NB4 (cell line): Measurements from ENCODE around the gene ZIK1.
A peak's percentile ranks its signal among the peaks of the same experiment; 100 is the strongest.

Experiments
- DNase-seq: peaks from one replicate; pipeline ENCODE4 v3.0.0; 2010; ENCODE audit warnings: low read depth
- H3K4me3 ChIP-seq: one replicate; pipeline ENCODE4 v1.5.1; 2011; ENCODE audit warnings: mild to moderate bottlenecking, low read depth, low read length, moderate library complexity
- MYC ChIP-seq: IDR thresholded peaks from 2 replicates; pipeline ENCODE4 v1.6.1; 2011; ENCODE audit warnings: low read depth, low read length
- POLR2A ChIP-seq: IDR thresholded peaks from 2 replicates; pipeline ENCODE4 v1.6.1; 2011; ENCODE audit warnings: mild to moderate bottlenecking; ENCODE audit not compliant: insufficient read length; ENCODE audit errors: extremely low read depth
- TF ChIP-seq, protein P1 (sequence below): IDR thresholded peaks from one replicate; pipeline ENCODE4 v1.5.1; 2012; ENCODE audit warnings: low read depth, low read length
- TF ChIP-seq, protein P2 (sequence below): IDR thresholded peaks from 2 replicates; pipeline ENCODE4 v1.6.1; 2011; ENCODE audit warnings: low read depth, low read length

Gene ZIK1

DNA sequence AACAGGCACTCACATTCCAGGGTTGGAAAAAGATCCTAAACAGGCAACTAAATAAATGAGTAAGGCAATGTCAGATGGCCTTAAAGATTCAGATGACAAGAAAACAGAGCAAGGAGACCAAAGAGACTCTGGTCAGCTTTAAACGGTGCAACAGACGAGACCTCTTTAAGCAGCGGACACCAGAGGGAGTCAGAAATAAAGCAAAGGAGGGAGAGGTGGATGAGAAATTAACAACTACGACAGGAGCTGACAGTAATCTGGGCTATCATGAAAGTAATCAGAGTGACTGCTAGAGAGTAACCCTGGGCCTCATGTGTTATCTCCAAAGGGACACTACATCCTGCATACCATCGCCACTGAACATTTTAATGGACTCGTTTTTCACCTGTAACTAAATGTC is 25.4 kb upstream of the ZIK1 start:
- H3K4me3 ChIP-seq, result peak overlapping the region; percentile 71
- DNase-seq, result peak; percentile 14
- TF ChIP-seq POLR2A (no peak), MYC (no peak)
- TF ChIP-seq, protein P1, sequence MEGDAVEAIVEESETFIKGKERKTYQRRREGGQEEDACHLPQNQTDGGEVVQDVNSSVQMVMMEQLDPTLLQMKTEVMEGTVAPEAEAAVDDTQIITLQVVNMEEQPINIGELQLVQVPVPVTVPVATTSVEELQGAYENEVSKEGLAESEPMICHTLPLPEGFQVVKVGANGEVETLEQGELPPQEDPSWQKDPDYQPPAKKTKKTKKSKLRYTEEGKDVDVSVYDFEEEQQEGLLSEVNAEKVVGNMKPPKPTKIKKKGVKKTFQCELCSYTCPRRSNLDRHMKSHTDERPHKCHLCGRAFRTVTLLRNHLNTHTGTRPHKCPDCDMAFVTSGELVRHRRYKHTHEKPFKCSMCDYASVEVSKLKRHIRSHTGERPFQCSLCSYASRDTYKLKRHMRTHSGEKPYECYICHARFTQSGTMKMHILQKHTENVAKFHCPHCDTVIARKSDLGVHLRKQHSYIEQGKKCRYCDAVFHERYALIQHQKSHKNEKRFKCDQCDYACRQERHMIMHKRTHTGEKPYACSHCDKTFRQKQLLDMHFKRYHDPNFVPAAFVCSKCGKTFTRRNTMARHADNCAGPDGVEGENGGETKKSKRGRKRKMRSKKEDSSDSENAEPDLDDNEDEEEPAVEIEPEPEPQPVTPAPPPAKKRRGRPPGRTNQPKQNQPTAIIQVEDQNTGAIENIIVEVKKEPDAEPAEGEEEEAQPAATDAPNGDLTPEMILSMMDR, result no peak
- TF ChIP-seq, protein P2, sequence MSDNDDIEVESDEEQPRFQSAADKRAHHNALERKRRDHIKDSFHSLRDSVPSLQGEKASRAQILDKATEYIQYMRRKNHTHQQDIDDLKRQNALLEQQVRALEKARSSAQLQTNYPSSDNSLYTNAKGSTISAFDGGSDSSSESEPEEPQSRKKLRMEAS, result no peak

DNA sequence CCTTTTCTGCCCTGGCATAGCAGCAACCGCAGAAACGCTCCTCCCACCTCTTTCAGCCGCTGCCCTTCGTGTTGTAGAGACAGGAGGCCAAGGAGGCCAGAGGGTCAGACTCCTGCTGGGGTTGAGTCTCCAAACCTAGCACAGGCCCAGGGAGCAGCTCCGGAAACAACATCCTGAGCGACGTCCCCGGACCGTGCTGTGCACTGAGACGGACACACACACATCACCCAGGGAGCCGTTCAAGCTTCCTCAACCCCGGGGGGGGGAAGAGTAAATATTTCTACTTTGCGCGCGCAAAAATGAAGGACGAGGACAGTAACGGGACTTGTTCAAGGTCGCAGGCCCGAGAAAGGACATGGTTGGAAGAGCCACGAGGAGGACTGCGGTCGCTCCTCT is 24.9 kb upstream of the ZIK1 start:
- no peak for TF ChIP-seq POLR2A
- TF ChIP-seq, protein P1, result no peak
- no peak for TF ChIP-seq MYC
- TF ChIP-seq, protein P2, result no peak
- DNase-seq, result peak; percentile 52
- peak overlapping the region; percentile 71 for H3K4me3 ChIP-seq

DNA sequence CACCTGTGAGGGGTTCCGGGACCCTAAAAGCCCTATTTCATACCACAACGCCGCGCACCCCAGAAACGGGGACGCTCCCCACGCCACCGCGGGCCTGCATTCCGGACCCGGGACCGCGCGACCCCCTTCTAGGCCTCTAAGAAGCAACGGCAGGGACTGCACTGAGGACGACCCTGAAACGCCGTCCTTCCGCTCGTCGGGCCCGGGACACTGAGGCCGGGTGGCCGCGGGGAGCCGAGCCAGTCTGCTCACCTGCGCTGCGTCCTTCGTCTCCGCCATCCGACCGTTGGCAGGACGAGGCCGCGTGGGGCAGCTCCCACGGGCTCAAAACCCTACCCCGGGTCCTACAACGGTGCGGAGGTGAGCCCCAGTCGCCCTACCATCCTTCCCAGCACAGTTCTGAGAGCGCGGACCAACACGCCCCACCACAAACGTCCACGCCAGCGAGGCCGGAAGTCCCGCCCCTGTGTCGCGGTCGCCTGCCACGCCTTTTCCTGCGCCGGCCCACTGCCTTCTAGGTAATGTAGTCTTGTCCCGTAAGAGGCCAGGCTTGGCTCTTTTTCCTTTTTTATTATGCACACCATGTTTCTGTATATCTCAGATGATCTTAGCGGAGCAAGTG is 24.4 kb upstream of the ZIK1 start, which contains the start of gene ZNF550:
TSS of gene ZNF550 (minus strand) at position 460 of the 622 bp plus-strand sequence. CDS start at position 279, 181 bp downstream.
- H3K4me3 ChIP-seq, result peak within 1 kb of the TSS; percentile 71
- TF ChIP-seq MYC, result peak; percentile 70
- TF ChIP-seq, protein P2, result peak; percentile 62; the same call in 1 of the 2 replicates
- peak; percentile 77 for TF ChIP-seq POLR2A
- TF ChIP-seq, protein P1, result no peak
- peak; percentile 85 for DNase-seq

DNA sequence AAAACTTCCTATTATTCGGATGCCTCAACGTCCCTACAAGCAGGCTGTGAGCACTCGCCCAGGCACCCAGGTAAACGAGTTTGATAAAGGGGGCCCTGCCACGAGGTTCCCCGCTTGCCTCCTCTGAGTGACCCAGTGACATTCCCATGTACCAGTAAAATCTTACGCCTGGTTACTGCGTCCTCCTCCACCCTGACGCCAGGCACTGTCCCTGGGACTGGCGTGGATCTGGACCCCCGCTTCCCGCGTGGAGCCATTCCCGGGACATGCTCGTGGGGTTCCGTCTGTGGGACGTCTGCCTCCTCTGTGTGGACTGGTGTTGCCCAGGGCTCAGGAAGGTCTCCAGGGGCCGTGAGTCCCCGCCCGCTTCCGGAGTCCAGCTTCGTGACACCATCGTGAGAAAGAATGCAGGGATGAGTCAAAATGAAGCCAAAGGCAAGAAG is 23.9 kb upstream of the ZIK1 start:
- no peak for TF ChIP-seq POLR2A
- TF ChIP-seq, protein P2, result no peak
- TF ChIP-seq MYC, result no peak
- TF ChIP-seq, protein P1, result no peak
- H3K4me3 ChIP-seq, result peak overlapping the region; percentile 71
- no peak for DNase-seq

DNA sequence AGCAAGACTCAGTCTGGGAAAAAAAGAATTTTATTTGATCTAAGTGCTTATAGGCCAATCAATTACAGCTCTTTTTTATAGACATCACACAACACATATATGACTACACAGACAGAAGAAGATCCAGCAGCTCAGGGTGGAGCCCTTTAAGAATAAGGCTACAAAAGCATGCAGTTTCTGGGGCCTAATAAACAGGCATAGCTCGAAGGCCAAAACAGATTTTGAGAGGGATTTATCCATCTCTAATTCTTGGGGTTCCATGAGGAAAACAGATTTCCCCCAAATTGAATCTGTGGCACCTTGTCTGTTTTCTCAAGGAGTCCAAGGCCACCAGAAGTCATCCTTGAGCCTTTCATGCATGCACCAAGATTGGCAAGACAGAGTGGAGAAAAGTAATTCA is 20.4 kb upstream of the ZIK1 start:
- H3K4me3 ChIP-seq, result no peak overlapping the region
- DNase-seq, result no peak

More for the DNA sequence above, 20.4 kb upstream of the ZIK1 start:
- TF ChIP-seq MYC, result no peak
- TF ChIP-seq, protein P2, result no peak
- no peak for TF ChIP-seq POLR2A
- TF ChIP-seq, protein P1, result no peak
